Measurements from ENCODE around the gene SLCO2A1.

DNA sequence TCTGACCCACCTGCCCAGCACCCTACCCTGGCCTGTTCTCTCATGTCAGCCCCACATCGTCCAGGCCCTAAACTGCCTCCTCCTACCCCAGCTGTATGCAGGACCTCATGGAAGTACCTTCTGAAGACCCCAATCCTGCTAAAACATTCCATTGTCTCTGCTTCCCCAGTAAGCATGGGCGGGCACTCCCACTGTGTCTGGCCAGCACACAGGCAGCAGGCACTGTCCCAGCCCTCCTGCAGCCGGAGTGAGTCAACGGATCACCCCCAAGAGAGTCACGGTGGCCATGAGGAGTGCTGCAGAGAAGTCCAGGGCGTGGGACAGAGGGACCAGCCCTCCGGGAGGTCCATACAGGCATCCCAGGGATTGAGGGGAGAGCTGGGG lies 36.4 kb upstream of the SLCO2A1 start:
- TF ChIP-seq, protein P1, sequence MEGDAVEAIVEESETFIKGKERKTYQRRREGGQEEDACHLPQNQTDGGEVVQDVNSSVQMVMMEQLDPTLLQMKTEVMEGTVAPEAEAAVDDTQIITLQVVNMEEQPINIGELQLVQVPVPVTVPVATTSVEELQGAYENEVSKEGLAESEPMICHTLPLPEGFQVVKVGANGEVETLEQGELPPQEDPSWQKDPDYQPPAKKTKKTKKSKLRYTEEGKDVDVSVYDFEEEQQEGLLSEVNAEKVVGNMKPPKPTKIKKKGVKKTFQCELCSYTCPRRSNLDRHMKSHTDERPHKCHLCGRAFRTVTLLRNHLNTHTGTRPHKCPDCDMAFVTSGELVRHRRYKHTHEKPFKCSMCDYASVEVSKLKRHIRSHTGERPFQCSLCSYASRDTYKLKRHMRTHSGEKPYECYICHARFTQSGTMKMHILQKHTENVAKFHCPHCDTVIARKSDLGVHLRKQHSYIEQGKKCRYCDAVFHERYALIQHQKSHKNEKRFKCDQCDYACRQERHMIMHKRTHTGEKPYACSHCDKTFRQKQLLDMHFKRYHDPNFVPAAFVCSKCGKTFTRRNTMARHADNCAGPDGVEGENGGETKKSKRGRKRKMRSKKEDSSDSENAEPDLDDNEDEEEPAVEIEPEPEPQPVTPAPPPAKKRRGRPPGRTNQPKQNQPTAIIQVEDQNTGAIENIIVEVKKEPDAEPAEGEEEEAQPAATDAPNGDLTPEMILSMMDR (conservative IDR thresholded peaks at IDR 0.05; ENCODE audit: low read depth, low read length) = no peak
- TF ChIP-seq RAD21 (IDR thresholded peaks at IDR 0.05; ENCODE audit: low read length) (no peak), POLR2A (IDR thresholded peaks at IDR 0.05; ENCODE audit: low read depth, low read length) (no peak)
- TF ChIP-seq, protein P2, sequence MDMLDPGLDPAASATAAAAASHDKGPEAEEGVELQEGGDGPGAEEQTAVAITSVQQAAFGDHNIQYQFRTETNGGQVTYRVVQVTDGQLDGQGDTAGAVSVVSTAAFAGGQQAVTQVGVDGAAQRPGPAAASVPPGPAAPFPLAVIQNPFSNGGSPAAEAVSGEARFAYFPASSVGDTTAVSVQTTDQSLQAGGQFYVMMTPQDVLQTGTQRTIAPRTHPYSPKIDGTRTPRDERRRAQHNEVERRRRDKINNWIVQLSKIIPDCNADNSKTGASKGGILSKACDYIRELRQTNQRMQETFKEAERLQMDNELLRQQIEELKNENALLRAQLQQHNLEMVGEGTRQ (IDR thresholded peaks at IDR 0.05; ENCODE audit: low read depth, low read length) = no peak
